Stimulated activated memory B cell treated with anti-CD40 and anti-IgM and Interleukin-4, amounts not matched to agents 10 μg/mL and 1 μg/mL and 100 μg/mL, for 72 hours (primary cell): Measurements from ENCODE around the gene SIPA1L3.
A peak's percentile ranks its signal among the peaks of the same experiment; 100 is the strongest.

ENCODE experiments used
- ATAC-seq: fragments of 150-1000 bp; cut with Tn5 transposase; 2 replicates; pipeline ENCODE4 v1.10.0; 2021
- H3K27ac Mint-ChIP-seq: one replicate; pipeline ENCODE4 v1.8.0; 2022; ENCODE audit warnings: mild to moderate bottlenecking, mixed read lengths
- H3K27me3 Mint-ChIP-seq: one replicate; pipeline ENCODE4 v1.8.0; 2022; ENCODE audit warnings: mixed read lengths
- H3K36me3 Mint-ChIP-seq: one replicate; pipeline ENCODE4 v1.8.0; 2022; ENCODE audit warnings: mixed read lengths
- H3K4me1 Mint-ChIP-seq: one replicate; pipeline ENCODE4 v1.8.0; 2022; ENCODE audit warnings: mixed read lengths
- H3K4me3 Mint-ChIP-seq: one replicate; pipeline ENCODE4 v1.8.0; 2022; ENCODE audit warnings: mild to moderate bottlenecking, moderate library complexity, mixed read lengths
- H3K9me3 Mint-ChIP-seq: one replicate; pipeline ENCODE4 v1.8.0; 2022; ENCODE audit warnings: mixed read lengths

SIPA1L3 gene

GRCh38 chr19:38033658-38034491 is 126.9 kb downstream of the SIPA1L3 start:
- peak overlapping the region; percentile 71 for H3K4me3 Mint-ChIP-seq
- ATAC-seq = peak; percentile 93
- H3K36me3 Mint-ChIP-seq = peaks cover 43% of the 10 kb centered on the region

GRCh38 chr19:38034492-38034860 is 127.5 kb downstream of the SIPA1L3 start:
- Mint-ChIP-seq H3K27ac (peak overlapping the region; percentile 87), H3K4me1 (peaks cover 75% of the 10 kb centered on the region)
- ATAC-seq = peak; percentile 62

More at GRCh38 chr19:38033658-38034491, 126.9 kb downstream of the SIPA1L3 start:
- Mint-ChIP-seq H3K27ac (peak overlapping the region; percentile 87), H3K27me3 (no peaks in the 10 kb centered on the region), H3K4me1 (peaks cover 76% of the 10 kb centered on the region), H3K9me3 (peaks cover 4% of the 10 kb centered on the region)

GRCh38 chr19:38035515-38036495 is 128.8 kb downstream of the SIPA1L3 start:
- peaks cover 4% of the 10 kb centered on the region for H3K9me3 Mint-ChIP-seq
- peaks cover 33% of the 10 kb centered on the region for H3K36me3 Mint-ChIP-seq
- H3K27ac Mint-ChIP-seq = peak overlapping the region; percentile 87
- peaks cover 77% of the 10 kb centered on the region for H3K4me1 Mint-ChIP-seq
- H3K4me3 Mint-ChIP-seq = peak overlapping the region; percentile 32
- no peaks in the 10 kb centered on the region for H3K27me3 Mint-ChIP-seq
- ATAC-seq = no peak

More at GRCh38 chr19:38034492-38034860, 127.5 kb downstream of the SIPA1L3 start:
- H3K36me3 Mint-ChIP-seq = peaks cover 42% of the 10 kb centered on the region
- peaks cover 4% of the 10 kb centered on the region for H3K9me3 Mint-ChIP-seq
- peak overlapping the region; percentile 71 for H3K4me3 Mint-ChIP-seq
- no peaks in the 10 kb centered on the region for H3K27me3 Mint-ChIP-seq

GRCh38 chr19:38036707-38037611 is 130.0 kb downstream of the SIPA1L3 start:
- peaks cover 24% of the 10 kb centered on the region for H3K36me3 Mint-ChIP-seq
- no peaks in the 10 kb centered on the region for H3K27me3 Mint-ChIP-seq
- H3K4me1 Mint-ChIP-seq = peaks cover 65% of the 10 kb centered on the region
- H3K4me3 Mint-ChIP-seq = no peak overlapping the region
- H3K27ac Mint-ChIP-seq = peak overlapping the region; percentile 87
- H3K9me3 Mint-ChIP-seq = no peaks in the 10 kb centered on the region
- ATAC-seq = no peak

GRCh38 chr19:38039966-38040365 is 133.0 kb downstream of the SIPA1L3 start:
- peaks cover 60% of the 10 kb centered on the region for H3K4me1 Mint-ChIP-seq
- no peak overlapping the region for H3K27ac Mint-ChIP-seq
- no peaks in the 10 kb centered on the region for H3K9me3 Mint-ChIP-seq
- no peak for ATAC-seq
- no peak overlapping the region for H3K4me3 Mint-ChIP-seq
- peaks cover 36% of the 10 kb centered on the region for H3K36me3 Mint-ChIP-seq
- no peaks in the 10 kb centered on the region for H3K27me3 Mint-ChIP-seq

- peaks cover 26% of the 10 kb centered on the region for H3K36me3 Mint-ChIP-seq
- peaks cover 60% of the 10 kb centered on the region for H3K4me1 Mint-ChIP-seq
- H3K27ac Mint-ChIP-seq = no peak overlapping the region
- H3K27me3 Mint-ChIP-seq = no peaks in the 10 kb centered on the region
- H3K4me3 Mint-ChIP-seq = no peak overlapping the region
- H3K9me3 Mint-ChIP-seq = no peaks in the 10 kb centered on the region
- ATAC-seq = no peak
Measured at GRCh38 chr19:38042132-38042531, 135.1 kb downstream of the SIPA1L3 start.

GRCh38 chr19:38043649-38044144 is 136.7 kb downstream of the SIPA1L3 start:
- Mint-ChIP-seq H3K27me3 (no peaks in the 10 kb centered on the region), H3K36me3 (peaks cover 17% of the 10 kb centered on the region), H3K27ac (peak overlapping the region; percentile 100), H3K4me3 (no peak overlapping the region), H3K4me1 (peaks cover 65% of the 10 kb centered on the region), H3K9me3 (no peaks in the 10 kb centered on the region)
- ATAC-seq = no peak

- ATAC-seq = no peak
- H3K27me3 Mint-ChIP-seq = no peaks in the 10 kb centered on the region
- H3K27ac Mint-ChIP-seq = peak overlapping the region; percentile 100
- peaks cover 17% of the 10 kb centered on the region for H3K36me3 Mint-ChIP-seq
- H3K9me3 Mint-ChIP-seq = no peaks in the 10 kb centered on the region
- H3K4me1 Mint-ChIP-seq = peaks cover 73% of the 10 kb centered on the region
- H3K4me3 Mint-ChIP-seq = peak overlapping the region; percentile 68
Measured at GRCh38 chr19:38044267-38045111, 137.5 kb downstream of the SIPA1L3 start.

- Mint-ChIP-seq H3K36me3 (peaks cover 17% of the 10 kb centered on the region), H3K27me3 (no peaks in the 10 kb centered on the region), H3K4me1 (peaks cover 74% of the 10 kb centered on the region), H3K27ac (peak overlapping the region; percentile 100), H3K4me3 (peak overlapping the region; percentile 68), H3K9me3 (no peaks in the 10 kb centered on the region)
- no peak for ATAC-seq
Measured at GRCh38 chr19:38045554-38046253, 138.7 kb downstream of the SIPA1L3 start.

GRCh38 chr19:38046254-38047048 is 139.4 kb downstream of the SIPA1L3 start:
- Mint-ChIP-seq H3K4me1 (peaks cover 74% of the 10 kb centered on the region), H3K4me3 (peak overlapping the region; percentile 68), H3K27ac (peak overlapping the region; percentile 100), H3K9me3 (no peaks in the 10 kb centered on the region), H3K36me3 (peaks cover 17% of the 10 kb centered on the region), H3K27me3 (no peaks in the 10 kb centered on the region)
- ATAC-seq = peak; percentile 77

- no peak for ATAC-seq
- Mint-ChIP-seq H3K27ac (peak overlapping the region; percentile 100), H3K27me3 (no peaks in the 10 kb centered on the region), H3K4me3 (peak overlapping the region; percentile 68), H3K4me1 (peaks cover 74% of the 10 kb centered on the region), H3K36me3 (peaks cover 13% of the 10 kb centered on the region), H3K9me3 (no peaks in the 10 kb centered on the region)
Measured at GRCh38 chr19:38047049-38047438, 140.0 kb downstream of the SIPA1L3 start.

GRCh38 chr19:38047641-38048040 is 140.6 kb downstream of the SIPA1L3 start:
- ATAC-seq = no peak
- H3K27ac Mint-ChIP-seq = peak overlapping the region; percentile 100
- H3K9me3 Mint-ChIP-seq = no peaks in the 10 kb centered on the region
- peaks cover 10% of the 10 kb centered on the region for H3K36me3 Mint-ChIP-seq
- H3K4me3 Mint-ChIP-seq = peak overlapping the region; percentile 25
- H3K27me3 Mint-ChIP-seq = no peaks in the 10 kb centered on the region
- H3K4me1 Mint-ChIP-seq = peaks cover 74% of the 10 kb centered on the region
